ENCODE results near the gene ADGRD1. TPM values are rescaled to one million over a fixed set of nuclear protein-coding genes. Genes with fewer than 3 reads are reported as not detected.

The ADGRD1 gene
- total RNA-seq, 2 donors from 2014 or later, result 21.3 to 37.0 TPM

DNA sequence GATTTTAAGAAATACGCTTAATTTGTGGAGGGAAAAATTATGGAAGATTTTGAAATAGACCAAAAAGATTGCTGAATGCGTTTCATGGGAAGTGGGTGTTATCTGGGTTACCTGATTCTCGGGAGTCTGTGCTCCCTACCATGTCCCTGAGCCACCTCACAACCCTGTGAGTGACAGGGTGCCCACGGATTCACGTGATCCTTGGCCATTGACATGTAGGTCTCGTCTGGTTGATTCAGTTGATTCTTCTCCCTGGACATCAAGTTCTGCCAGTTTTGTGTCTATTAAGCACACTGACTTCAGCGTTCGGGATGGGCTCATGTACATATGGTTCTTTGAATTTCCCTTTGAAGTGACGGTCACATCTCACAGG, 101.4 kb downstream of the ADGRD1 start:
- Histone ChIP-seq H3K27me3 (replicated peaks; ENCODE audit: insufficient read depth) (no peaks in the 10 kb centered on the region), H3K36me3 (no peaks in the 10 kb centered on the region), H3K4me3 (no peak overlapping the region), H3K27ac (no peak overlapping the region), H3K4me1 (ENCODE audit: control insufficient read depth in 1 of 2, low read depth in 2 of 2) (no peaks in the 10 kb centered on the region), H3K9me3 (no peaks in the 10 kb centered on the region)
- DNase-seq (ENCODE audit: low spot score) (no peak), ATAC-seq (ENCODE audit: insufficient number of reproducible peaks, low FRiP score, low read depth) (no peak)
- TF ChIP-seq, protein P1, sequence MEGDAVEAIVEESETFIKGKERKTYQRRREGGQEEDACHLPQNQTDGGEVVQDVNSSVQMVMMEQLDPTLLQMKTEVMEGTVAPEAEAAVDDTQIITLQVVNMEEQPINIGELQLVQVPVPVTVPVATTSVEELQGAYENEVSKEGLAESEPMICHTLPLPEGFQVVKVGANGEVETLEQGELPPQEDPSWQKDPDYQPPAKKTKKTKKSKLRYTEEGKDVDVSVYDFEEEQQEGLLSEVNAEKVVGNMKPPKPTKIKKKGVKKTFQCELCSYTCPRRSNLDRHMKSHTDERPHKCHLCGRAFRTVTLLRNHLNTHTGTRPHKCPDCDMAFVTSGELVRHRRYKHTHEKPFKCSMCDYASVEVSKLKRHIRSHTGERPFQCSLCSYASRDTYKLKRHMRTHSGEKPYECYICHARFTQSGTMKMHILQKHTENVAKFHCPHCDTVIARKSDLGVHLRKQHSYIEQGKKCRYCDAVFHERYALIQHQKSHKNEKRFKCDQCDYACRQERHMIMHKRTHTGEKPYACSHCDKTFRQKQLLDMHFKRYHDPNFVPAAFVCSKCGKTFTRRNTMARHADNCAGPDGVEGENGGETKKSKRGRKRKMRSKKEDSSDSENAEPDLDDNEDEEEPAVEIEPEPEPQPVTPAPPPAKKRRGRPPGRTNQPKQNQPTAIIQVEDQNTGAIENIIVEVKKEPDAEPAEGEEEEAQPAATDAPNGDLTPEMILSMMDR (IDR thresholded peaks at IDR 0.05), result no peak

- H3K4me3 ChIP-seq, result no peak overlapping the region
- H3K4me1 ChIP-seq (ENCODE audit: control insufficient read depth in 1 of 2, low read depth in 2 of 2), result no peaks in the 10 kb centered on the region
- H3K36me3 ChIP-seq, result no peaks in the 10 kb centered on the region
- no peak for ATAC-seq (ENCODE audit: insufficient number of reproducible peaks, low FRiP score, low read depth)
- TF ChIP-seq, protein P1 (IDR thresholded peaks at IDR 0.05), result no peak
- no peak for DNase-seq (ENCODE audit: low spot score)
- H3K9me3 ChIP-seq, result no peaks in the 10 kb centered on the region
- no peak overlapping the region for H3K27ac ChIP-seq
- no peaks in the 10 kb centered on the region for H3K27me3 ChIP-seq (replicated peaks; ENCODE audit: insufficient read depth)
These were observed 102.0 kb downstream of the ADGRD1 start for GRCh38 chr12:131055596-131056233.

GRCh38 chr12:131056626-131057025, 102.9 kb downstream of the ADGRD1 start:
- ATAC-seq (ENCODE audit: insufficient number of reproducible peaks, low FRiP score, low read depth), result no peak
- DNase-seq (ENCODE audit: low spot score), result no peak
- Histone ChIP-seq H3K27ac (no peak overlapping the region), H3K36me3 (no peaks in the 10 kb centered on the region), H3K9me3 (no peaks in the 10 kb centered on the region), H3K4me3 (no peak overlapping the region), H3K27me3 (replicated peaks; ENCODE audit: insufficient read depth) (no peaks in the 10 kb centered on the region), H3K4me1 (ENCODE audit: control insufficient read depth in 1 of 2, low read depth in 2 of 2) (no peaks in the 10 kb centered on the region)
- TF ChIP-seq, protein P1 (IDR thresholded peaks at IDR 0.05), result no peak

GRCh38 chr12:131057211-131057721, 103.6 kb downstream of the ADGRD1 start:
- Histone ChIP-seq H3K27me3 (replicated peaks; ENCODE audit: insufficient read depth) (no peaks in the 10 kb centered on the region), H3K9me3 (no peaks in the 10 kb centered on the region), H3K4me1 (ENCODE audit: control insufficient read depth in 1 of 2, low read depth in 2 of 2) (no peaks in the 10 kb centered on the region), H3K36me3 (no peaks in the 10 kb centered on the region), H3K4me3 (no peak overlapping the region), H3K27ac (no peak overlapping the region)
- ATAC-seq (ENCODE audit: insufficient number of reproducible peaks, low FRiP score, low read depth) (no peak), DNase-seq (ENCODE audit: low spot score) (no peak)
- TF ChIP-seq, protein P1 (IDR thresholded peaks at IDR 0.05), result no peak

GRCh38 chr12:131057722-131058515, 104.2 kb downstream of the ADGRD1 start:
- Histone ChIP-seq H3K27ac (no peak overlapping the region), H3K9me3 (no peaks in the 10 kb centered on the region), H3K4me3 (no peak overlapping the region), H3K36me3 (no peaks in the 10 kb centered on the region), H3K27me3 (replicated peaks; ENCODE audit: insufficient read depth) (no peaks in the 10 kb centered on the region), H3K4me1 (ENCODE audit: control insufficient read depth in 1 of 2, low read depth in 2 of 2) (no peaks in the 10 kb centered on the region)
- DNase-seq (ENCODE audit: low spot score), result no peak
- ATAC-seq (ENCODE audit: insufficient number of reproducible peaks, low FRiP score, low read depth), result no peak
- TF ChIP-seq, protein P1 (IDR thresholded peaks at IDR 0.05), result no peak
